Loucy (cell line): ENCODE results near the gene RNF130.

Experiments used
- CTCF ChIP-seq: fragments of 200-600 bp; sonication (generic); conservative IDR thresholded peaks from 2 replicates; pipeline ENCODE4 v1.5.1; 2014; ENCODE audit warnings: mild to moderate bottlenecking, antibody characterized with exemption, low read length
- EZH2phosphoT487 ChIP-seq: fragments of 200-600 bp; IDR thresholded peaks from 2 replicates; pipeline ENCODE4 v1.6.1; 2018; ENCODE audit warnings: antibody characterized with exemption, mild to moderate bottlenecking, moderate library complexity, borderline replicate concordance

GRCh38 chr5:179969110-179969509, 102.4 kb downstream of the RNF130 start:
- TF ChIP-seq CTCF (no peak), EZH2phosphoT487 (no peak)
